ENCODE data around the gene GRM4. TPM values are rescaled to one million over a fixed set of nuclear protein-coding genes. Genes with fewer than 3 reads are reported as not detected.
"Not testable (repeated sequence)": the region's sequence is repeated elsewhere in the genome, so short reads cannot be mapped to it uniquely, and the experiment has no call there.

Gene GRM4
- total and polyA plus RNA-seq, 10 of the 15 experiments (the other 5 are each of a cell fraction or from before 2014, with no cell fraction given), result 0.01 to 0.31 (median 0.05) TPM; not detected in 2

- H3K27me3 ChIP-seq (replicated peaks in 1 of 2; ENCODE audit: control insufficient read depth in 2 of 2, insufficient read depth in 2 of 2, low read length in 1 of 2); H3K27ac ChIP-seq (ENCODE audit: control insufficient read depth, insufficient read depth); in situ Hi-C loops (cut with MboI); H3K4me2 ChIP-seq (ENCODE audit: control insufficient read depth, insufficient read depth); H3K36me3 ChIP-seq (ENCODE audit: control insufficient read depth in 2 of 2, insufficient read depth in 2 of 2, low read length in 1 of 2); RAD21 ChIA-PET (ENCODE audit: unreplicated experiment); H3K4me3 ChIP-seq; FAIRE-seq; POLR2A ChIA-PET; BruUV-seq (replicated peaks); ATAC-seq; intact Hi-C loops (cut with micrococcal nuclease; ENCODE audit: unreplicated experiment); H3K9ac ChIP-seq (ENCODE audit: control insufficient read depth, insufficient read depth, low read length); H3K9me3 ChIP-seq (replicated peaks; ENCODE audit: control insufficient read depth, insufficient read depth, low read length); SMC1A ChIA-PET (ENCODE audit: uncharacterized antibody, unreplicated experiment); DNase-seq (ENCODE audit: low read depth, low spot score); H2AFZ ChIP-seq (ENCODE audit: control insufficient read depth, low read depth, low read length); H3K4me1 ChIP-seq (ENCODE audit: control insufficient read depth, insufficient read depth, low read length); H3K79me2 ChIP-seq (ENCODE audit: control insufficient read depth, insufficient read depth, low read length); H4K20me1 ChIP-seq (ENCODE audit: control insufficient read depth, insufficient read depth); CTCF ChIA-PET: not testable (repeated sequence)
- TF ChIP-seq NFYB (IDR thresholded peaks at IDR 0.05; ENCODE audit: insufficient read depth, low read depth, low read length), result peak; percentile 61; the same call in 1 of the 2 replicates
- WGBS (ENCODE audit: insufficient coverage, insufficient replicate concordance, low lambda C conversion rate, missing lambda C conversion rate), result 93% methylated on average over 3 of the region's 3 CpGs
Measured at GRCh38 chr6:34016573-34016972, 129.3 kb downstream of the GRM4 start.

- no peak overlapping the region for H2AFZ ChIP-seq (ENCODE audit: control insufficient read depth, low read depth, low read length)
- no peak for ATAC-seq
- no peak for DNase-seq (ENCODE audit: low read depth, low spot score)
- no peak overlapping the region for H3K4me2 ChIP-seq (ENCODE audit: control insufficient read depth, insufficient read depth)
- FAIRE-seq, result no peak
- no peak overlapping the region for H3K9ac ChIP-seq (ENCODE audit: control insufficient read depth, insufficient read depth, low read length)
- no peaks in the 10 kb centered on the region for H3K4me1 ChIP-seq (ENCODE audit: control insufficient read depth, insufficient read depth, low read length)
- 50% methylated on average over 6 of the region's 6 CpGs for WGBS (ENCODE audit: insufficient coverage, insufficient replicate concordance, low lambda C conversion rate, missing lambda C conversion rate)
- no peaks in the 10 kb centered on the region for H3K36me3 ChIP-seq (ENCODE audit: control insufficient read depth in 2 of 2, insufficient read depth in 2 of 2, low read length in 1 of 2)
- H3K4me3 ChIP-seq, result no peak overlapping the region
- CTCF ChIA-PET, result no interaction called here
- no peak overlapping the region for H3K27ac ChIP-seq (ENCODE audit: control insufficient read depth, insufficient read depth)
- SMC1A ChIA-PET (ENCODE audit: uncharacterized antibody, unreplicated experiment), result no interaction called here
- POLR2A ChIA-PET, result no interaction called here
- no TSS peak for BruUV-seq (replicated peaks)
- intact Hi-C loops (cut with micrococcal nuclease; ENCODE audit: unreplicated experiment) (no loop called here), in situ Hi-C loops (cut with MboI) (no loop called here)
- no peaks in the 10 kb centered on the region for H3K79me2 ChIP-seq (ENCODE audit: control insufficient read depth, insufficient read depth, low read length)
- no peaks in the 10 kb centered on the region for H3K9me3 ChIP-seq (replicated peaks; ENCODE audit: control insufficient read depth, insufficient read depth, low read length)
- H4K20me1 ChIP-seq (ENCODE audit: control insufficient read depth, insufficient read depth), result no peaks in the 10 kb centered on the region
- H3K27me3 ChIP-seq (replicated peaks in 1 of 2; ENCODE audit: control insufficient read depth in 2 of 2, insufficient read depth in 2 of 2, low read length in 1 of 2), result no peaks in the 10 kb centered on the region; a peak in 1 of 4 replicates
- RAD21 ChIA-PET (ENCODE audit: unreplicated experiment), result no interaction called here
- TF ChIP-seq SP1 (IDR thresholded peaks at IDR 0.05; ENCODE audit: low read depth, low read length) (no peak), YBX1 (IDR thresholded peaks at IDR 0.05) (no peak), MYC (IDR thresholded peaks at IDR 0.05; ENCODE audit: insufficient read depth, insufficient read length, insufficient replicate concordance, low read length, severe bottlenecking) (no peak), CEBPB (IDR thresholded peaks at IDR 0.05; ENCODE audit: borderline replicate concordance in 1 of 2, low read depth in 2 of 2, low read length in 2 of 2) (no peak), ZNF24 (IDR thresholded peaks at IDR 0.05) (no peak)
- TF ChIP-seq, protein P1, sequence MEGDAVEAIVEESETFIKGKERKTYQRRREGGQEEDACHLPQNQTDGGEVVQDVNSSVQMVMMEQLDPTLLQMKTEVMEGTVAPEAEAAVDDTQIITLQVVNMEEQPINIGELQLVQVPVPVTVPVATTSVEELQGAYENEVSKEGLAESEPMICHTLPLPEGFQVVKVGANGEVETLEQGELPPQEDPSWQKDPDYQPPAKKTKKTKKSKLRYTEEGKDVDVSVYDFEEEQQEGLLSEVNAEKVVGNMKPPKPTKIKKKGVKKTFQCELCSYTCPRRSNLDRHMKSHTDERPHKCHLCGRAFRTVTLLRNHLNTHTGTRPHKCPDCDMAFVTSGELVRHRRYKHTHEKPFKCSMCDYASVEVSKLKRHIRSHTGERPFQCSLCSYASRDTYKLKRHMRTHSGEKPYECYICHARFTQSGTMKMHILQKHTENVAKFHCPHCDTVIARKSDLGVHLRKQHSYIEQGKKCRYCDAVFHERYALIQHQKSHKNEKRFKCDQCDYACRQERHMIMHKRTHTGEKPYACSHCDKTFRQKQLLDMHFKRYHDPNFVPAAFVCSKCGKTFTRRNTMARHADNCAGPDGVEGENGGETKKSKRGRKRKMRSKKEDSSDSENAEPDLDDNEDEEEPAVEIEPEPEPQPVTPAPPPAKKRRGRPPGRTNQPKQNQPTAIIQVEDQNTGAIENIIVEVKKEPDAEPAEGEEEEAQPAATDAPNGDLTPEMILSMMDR (IDR thresholded peaks at IDR 0.05 in 2 of 3, conservative IDR thresholded peaks at IDR 0.05 in 1 of 3; ENCODE audit: control insufficient read depth in 2 of 3, extremely low read depth in 1 of 3, insufficient read depth in 1 of 3, low read depth in 3 of 3, low read length in 3 of 3), result no peak
- TF ChIP-seq, protein P2, sequence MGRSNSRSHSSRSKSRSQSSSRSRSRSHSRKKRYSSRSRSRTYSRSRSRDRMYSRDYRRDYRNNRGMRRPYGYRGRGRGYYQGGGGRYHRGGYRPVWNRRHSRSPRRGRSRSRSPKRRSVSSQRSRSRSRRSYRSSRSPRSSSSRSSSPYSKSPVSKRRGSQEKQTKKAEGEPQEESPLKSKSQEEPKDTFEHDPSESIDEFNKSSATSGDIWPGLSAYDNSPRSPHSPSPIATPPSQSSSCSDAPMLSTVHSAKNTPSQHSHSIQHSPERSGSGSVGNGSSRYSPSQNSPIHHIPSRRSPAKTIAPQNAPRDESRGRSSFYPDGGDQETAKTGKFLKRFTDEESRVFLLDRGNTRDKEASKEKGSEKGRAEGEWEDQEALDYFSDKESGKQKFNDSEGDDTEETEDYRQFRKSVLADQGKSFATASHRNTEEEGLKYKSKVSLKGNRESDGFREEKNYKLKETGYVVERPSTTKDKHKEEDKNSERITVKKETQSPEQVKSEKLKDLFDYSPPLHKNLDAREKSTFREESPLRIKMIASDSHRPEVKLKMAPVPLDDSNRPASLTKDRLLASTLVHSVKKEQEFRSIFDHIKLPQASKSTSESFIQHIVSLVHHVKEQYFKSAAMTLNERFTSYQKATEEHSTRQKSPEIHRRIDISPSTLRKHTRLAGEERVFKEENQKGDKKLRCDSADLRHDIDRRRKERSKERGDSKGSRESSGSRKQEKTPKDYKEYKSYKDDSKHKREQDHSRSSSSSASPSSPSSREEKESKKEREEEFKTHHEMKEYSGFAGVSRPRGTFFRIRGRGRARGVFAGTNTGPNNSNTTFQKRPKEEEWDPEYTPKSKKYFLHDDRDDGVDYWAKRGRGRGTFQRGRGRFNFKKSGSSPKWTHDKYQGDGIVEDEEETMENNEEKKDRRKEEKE (IDR thresholded peaks at IDR 0.05), result no peak
- TF ChIP-seq, protein P3, sequence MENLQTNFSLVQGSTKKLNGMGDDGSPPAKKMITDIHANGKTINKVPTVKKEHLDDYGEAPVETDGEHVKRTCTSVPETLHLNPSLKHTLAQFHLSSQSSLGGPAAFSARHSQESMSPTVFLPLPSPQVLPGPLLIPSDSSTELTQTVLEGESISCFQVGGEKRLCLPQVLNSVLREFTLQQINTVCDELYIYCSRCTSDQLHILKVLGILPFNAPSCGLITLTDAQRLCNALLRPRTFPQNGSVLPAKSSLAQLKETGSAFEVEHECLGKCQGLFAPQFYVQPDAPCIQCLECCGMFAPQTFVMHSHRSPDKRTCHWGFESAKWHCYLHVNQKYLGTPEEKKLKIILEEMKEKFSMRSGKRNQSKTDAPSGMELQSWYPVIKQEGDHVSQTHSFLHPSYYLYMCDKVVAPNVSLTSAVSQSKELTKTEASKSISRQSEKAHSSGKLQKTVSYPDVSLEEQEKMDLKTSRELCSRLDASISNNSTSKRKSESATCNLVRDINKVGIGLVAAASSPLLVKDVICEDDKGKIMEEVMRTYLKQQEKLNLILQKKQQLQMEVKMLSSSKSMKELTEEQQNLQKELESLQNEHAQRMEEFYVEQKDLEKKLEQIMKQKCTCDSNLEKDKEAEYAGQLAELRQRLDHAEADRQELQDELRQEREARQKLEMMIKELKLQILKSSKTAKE (IDR thresholded peaks at IDR 0.05; ENCODE audit: low read depth, poor library complexity, severe bottlenecking), result no peak
Measured at GRCh38 chr6:34015586-34015985, 130.3 kb downstream of the GRM4 start.

All from GM12878 (cell line).